ENCODE measurements around the gene ABCD1.

DNA sequence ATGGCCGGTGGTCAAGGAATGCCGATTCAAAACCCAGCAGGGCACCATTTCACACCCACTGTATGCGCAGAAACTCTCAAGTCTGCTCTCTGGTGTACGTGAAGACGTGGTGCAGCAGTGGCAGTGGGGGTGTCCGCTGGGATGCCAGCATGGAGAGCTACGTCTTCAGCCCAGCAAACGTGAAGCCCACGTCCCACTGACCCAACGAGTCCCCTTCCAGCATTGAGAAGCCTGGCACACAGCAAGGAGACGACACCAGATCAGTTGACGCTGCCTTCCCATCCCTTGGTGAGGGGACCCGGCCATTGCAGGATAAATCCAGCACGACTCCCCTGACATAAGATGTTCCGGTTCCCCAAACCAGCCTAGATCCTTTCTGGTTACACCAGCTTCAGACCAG lies 37.2 kb downstream of the ABCD1 start:
- TF ChIP-seq, protein P1, sequence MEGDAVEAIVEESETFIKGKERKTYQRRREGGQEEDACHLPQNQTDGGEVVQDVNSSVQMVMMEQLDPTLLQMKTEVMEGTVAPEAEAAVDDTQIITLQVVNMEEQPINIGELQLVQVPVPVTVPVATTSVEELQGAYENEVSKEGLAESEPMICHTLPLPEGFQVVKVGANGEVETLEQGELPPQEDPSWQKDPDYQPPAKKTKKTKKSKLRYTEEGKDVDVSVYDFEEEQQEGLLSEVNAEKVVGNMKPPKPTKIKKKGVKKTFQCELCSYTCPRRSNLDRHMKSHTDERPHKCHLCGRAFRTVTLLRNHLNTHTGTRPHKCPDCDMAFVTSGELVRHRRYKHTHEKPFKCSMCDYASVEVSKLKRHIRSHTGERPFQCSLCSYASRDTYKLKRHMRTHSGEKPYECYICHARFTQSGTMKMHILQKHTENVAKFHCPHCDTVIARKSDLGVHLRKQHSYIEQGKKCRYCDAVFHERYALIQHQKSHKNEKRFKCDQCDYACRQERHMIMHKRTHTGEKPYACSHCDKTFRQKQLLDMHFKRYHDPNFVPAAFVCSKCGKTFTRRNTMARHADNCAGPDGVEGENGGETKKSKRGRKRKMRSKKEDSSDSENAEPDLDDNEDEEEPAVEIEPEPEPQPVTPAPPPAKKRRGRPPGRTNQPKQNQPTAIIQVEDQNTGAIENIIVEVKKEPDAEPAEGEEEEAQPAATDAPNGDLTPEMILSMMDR (IDR thresholded peaks at IDR 0.05), result no peak
- TF ChIP-seq POLR2AphosphoS5 (IDR thresholded peaks at IDR 0.05) (no peak), POLR2A (IDR thresholded peaks at IDR 0.05) (no peak)
